Kidney epithelial cell (primary cell): ENCODE measurements around the gene CER1. TPM values are rescaled to one million over a fixed set of nuclear protein-coding genes. Genes with fewer than 3 reads are reported as not detected.

ENCODE experiments used
- DNase-seq: peaks from one replicate; pipeline ENCODE4 v3.0.0-alpha.2; 2010; ENCODE audit warnings: low read depth
- H3K27me3 ChIP-seq: 2 replicates; pipeline ENCODE4 v1.6.0; 2011; ENCODE audit warnings: low read length; ENCODE audit not compliant: control insufficient read depth, insufficient read depth
- H3K36me3 ChIP-seq: 2 replicates; pipeline ENCODE4 v1.5.1; 2011; ENCODE audit warnings: low read length; ENCODE audit not compliant: control insufficient read depth, insufficient read depth
- H3K4me3 ChIP-seq: 2 replicates; pipeline ENCODE4 v1.5.1; 2011; ENCODE audit warnings: low read depth, mild to moderate bottlenecking, control low read depth, low read length
- total RNA-seq: library from RNA; depleted of rRNA; stranded (reverse); fragments of >200 nt; gene quantifications from 2 replicates; pipeline ENCODE4 v1.2.3, GENCODE V29; 2015
- TF ChIP-seq, protein P1 (sequence below): IDR thresholded peaks from 2 replicates; pipeline ENCODE4 v1.5.1; 2011; ENCODE audit warnings: mild to moderate bottlenecking, moderate library complexity, low read length, control low read depth, inconsistent platforms; ENCODE audit not compliant: insufficient read depth, poor library complexity, severe bottlenecking

CER1 gene
- total RNA-seq, 1 donor from 2014 or later = not detected

DNA sequence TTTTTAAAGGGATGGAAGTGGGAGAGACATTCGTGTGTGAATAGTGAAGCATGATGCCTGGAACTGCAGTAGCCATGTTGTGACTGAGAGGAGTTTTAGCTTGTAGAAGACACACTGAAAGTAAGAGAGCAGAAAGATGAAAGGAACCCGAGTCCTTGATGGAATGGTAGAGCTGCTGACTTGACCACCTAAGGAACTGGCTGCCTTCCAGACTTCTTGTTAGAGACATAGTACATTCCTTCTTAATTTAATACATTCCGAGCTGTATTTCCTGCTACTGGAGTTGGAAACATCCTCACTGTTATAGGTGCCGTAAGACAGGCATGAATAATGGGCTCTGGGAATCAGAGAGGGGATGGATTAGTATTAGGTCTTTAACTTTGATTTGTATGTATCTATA lies 7.4 kb downstream of the CER1 start:
- no peak for DNase-seq
- no peak overlapping the region for H3K4me3 ChIP-seq
- no peaks in the 10 kb centered on the region for H3K27me3 ChIP-seq
- no peaks in the 10 kb centered on the region for H3K36me3 ChIP-seq
- TF ChIP-seq, protein P1, sequence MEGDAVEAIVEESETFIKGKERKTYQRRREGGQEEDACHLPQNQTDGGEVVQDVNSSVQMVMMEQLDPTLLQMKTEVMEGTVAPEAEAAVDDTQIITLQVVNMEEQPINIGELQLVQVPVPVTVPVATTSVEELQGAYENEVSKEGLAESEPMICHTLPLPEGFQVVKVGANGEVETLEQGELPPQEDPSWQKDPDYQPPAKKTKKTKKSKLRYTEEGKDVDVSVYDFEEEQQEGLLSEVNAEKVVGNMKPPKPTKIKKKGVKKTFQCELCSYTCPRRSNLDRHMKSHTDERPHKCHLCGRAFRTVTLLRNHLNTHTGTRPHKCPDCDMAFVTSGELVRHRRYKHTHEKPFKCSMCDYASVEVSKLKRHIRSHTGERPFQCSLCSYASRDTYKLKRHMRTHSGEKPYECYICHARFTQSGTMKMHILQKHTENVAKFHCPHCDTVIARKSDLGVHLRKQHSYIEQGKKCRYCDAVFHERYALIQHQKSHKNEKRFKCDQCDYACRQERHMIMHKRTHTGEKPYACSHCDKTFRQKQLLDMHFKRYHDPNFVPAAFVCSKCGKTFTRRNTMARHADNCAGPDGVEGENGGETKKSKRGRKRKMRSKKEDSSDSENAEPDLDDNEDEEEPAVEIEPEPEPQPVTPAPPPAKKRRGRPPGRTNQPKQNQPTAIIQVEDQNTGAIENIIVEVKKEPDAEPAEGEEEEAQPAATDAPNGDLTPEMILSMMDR = no peak

- Histone ChIP-seq H3K36me3 (no peaks in the 10 kb centered on the region), H3K4me3 (no peak overlapping the region), H3K27me3 (no peaks in the 10 kb centered on the region)
- no peak for DNase-seq
- TF ChIP-seq, protein P1 = no peak
Observed at GRCh38 chr9:14713187-14713767, 9.3 kb downstream of the CER1 start.

DNA sequence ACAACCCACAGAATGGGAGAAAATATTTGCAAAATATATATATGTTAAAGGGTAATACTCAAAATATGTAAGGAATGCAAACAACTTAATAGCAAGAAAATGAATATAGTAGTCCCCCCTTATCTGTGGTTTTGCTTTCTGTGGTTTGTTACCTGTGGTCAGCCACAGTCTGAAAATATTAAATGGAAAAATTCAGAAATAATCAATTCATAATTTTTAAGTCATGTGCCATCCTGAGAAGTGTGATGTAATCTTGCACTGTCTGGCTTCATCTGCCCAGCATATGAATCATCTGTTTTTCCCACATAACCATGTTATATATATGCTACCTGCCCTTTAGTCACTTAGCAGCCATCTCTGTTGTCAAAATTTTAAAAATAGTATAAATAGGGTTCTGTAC lies 11.7 kb downstream of the CER1 start:
- TF ChIP-seq, protein P1 = no peak
- Histone ChIP-seq H3K27me3 (no peaks in the 10 kb centered on the region), H3K36me3 (no peaks in the 10 kb centered on the region), H3K4me3 (no peak overlapping the region)
- no peak for DNase-seq

DNA sequence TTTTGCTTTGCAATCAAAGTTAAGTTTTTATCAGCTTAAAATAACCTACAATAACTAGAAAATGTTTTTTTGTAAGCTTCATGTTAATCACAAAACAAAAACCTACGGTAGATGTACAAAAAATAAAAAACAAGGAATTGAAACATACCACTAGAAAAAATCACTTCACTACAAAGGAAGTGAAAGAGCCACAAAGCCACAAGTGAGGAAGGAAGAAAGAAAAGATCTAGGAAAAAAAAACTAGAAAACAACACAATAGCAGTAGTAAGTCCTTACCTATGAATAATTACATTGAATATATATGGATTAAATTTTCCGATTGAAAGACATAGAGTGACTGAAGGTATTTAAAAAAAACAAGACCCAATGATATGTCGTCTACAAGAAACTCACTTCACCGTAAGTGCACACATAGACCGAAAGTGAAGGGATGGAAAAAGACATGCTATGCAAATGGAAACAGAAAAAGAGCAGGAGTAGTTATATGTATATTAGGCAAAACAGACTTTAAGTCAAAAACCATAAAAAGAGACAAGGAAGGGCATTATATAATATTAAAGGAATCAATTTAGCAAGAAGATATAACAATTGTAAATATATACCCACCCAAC lies 15.9 kb downstream of the CER1 start:
- Histone ChIP-seq H3K36me3 (no peaks in the 10 kb centered on the region), H3K27me3 (no peaks in the 10 kb centered on the region), H3K4me3 (no peak overlapping the region)
- TF ChIP-seq, protein P1 = no peak
- DNase-seq = no peak

GRCh38 chr9:14705079-14705478 lies 17.5 kb downstream of the CER1 start:
- H3K4me3 ChIP-seq = no peak overlapping the region
- DNase-seq = no peak
- TF ChIP-seq, protein P1 = no peak
- H3K27me3 ChIP-seq = no peaks in the 10 kb centered on the region
- H3K36me3 ChIP-seq = no peaks in the 10 kb centered on the region

DNA sequence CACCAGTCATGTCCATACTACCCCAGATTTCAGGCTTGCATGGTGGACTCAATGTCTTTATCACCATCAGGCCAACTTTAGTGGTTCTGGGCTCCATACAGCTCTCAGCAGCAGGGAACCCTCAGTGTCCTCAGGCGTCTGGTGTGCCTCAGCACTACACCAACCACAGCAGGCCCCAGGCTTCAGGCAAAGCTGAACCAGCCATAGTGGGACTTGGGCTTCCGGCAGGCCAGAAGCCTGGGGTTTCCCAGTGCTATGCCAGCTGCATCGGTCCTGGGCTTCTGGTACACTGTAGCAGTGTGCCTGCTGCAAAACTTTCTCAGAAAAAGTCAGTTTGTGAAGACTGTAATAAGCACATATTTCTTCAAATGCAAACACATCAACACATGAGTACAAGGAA lies 18.3 kb downstream of the CER1 start:
- TF ChIP-seq, protein P1 = no peak
- H3K36me3 ChIP-seq = no peaks in the 10 kb centered on the region
- no peak for DNase-seq
- H3K27me3 ChIP-seq = no peaks in the 10 kb centered on the region
- no peak overlapping the region for H3K4me3 ChIP-seq
